ENCODE data around the gene CD7.

Gene CD7

DNA sequence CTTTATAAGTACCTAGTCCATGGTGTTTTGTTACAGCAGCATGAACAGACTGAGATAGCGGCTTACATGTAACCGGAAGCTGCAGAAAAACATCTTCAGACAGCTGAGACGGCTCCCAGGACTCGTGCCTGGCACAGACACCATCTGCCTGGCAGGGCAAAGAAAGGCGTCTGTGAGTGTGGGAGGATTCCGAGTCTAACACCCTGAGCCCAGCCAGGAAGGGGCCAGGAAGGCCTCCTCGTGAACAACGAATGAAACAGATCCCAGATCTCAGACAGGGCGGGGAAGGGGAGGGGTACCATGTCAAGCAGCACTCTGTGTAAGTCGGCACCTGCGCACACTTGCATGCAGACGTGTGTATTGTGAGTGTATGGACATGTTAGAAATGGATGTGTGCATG, 39.6 kb downstream of the CD7 start:
- no peak for DNase-seq

DNA sequence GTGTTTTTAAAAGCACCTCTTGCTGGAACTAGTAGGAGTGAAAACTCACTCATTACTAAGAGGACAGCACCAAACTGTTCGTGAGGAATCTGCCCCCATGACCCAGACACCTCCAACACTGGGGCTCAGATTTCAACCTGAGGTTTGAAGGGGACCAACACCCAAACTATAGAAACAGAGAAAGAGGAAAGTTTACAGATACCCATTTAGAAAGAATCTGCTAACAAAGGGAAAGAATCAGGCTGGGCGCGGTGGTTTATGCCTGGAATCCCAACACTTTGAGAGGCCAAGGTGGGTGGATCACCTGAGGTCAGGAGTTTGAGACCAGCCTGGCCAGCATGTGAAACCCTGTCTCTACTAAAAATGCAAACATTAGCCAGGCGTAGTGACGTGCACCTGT, 40.5 kb downstream of the CD7 start:
- no peak for DNase-seq

DNA sequence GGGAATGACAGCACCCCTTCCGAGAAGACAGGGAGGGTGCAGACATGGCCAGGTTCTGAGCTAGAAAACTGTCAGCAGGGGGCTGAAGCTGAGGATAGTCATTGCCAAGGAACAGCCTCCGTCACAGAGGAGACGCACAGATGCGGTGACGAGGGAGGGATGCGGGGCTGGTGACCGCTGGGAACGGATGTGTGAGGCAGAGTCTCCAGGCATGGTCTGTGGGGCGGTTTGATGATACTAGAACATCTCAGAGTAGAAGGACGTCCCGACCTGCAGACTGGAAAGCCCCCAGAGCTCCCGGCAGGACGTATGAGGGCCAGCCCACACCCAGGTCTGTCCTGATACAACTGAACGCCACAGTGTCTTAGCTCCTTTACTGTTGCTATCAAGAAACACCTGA, 42.1 kb downstream of the CD7 start:
- no peak for DNase-seq

DNA sequence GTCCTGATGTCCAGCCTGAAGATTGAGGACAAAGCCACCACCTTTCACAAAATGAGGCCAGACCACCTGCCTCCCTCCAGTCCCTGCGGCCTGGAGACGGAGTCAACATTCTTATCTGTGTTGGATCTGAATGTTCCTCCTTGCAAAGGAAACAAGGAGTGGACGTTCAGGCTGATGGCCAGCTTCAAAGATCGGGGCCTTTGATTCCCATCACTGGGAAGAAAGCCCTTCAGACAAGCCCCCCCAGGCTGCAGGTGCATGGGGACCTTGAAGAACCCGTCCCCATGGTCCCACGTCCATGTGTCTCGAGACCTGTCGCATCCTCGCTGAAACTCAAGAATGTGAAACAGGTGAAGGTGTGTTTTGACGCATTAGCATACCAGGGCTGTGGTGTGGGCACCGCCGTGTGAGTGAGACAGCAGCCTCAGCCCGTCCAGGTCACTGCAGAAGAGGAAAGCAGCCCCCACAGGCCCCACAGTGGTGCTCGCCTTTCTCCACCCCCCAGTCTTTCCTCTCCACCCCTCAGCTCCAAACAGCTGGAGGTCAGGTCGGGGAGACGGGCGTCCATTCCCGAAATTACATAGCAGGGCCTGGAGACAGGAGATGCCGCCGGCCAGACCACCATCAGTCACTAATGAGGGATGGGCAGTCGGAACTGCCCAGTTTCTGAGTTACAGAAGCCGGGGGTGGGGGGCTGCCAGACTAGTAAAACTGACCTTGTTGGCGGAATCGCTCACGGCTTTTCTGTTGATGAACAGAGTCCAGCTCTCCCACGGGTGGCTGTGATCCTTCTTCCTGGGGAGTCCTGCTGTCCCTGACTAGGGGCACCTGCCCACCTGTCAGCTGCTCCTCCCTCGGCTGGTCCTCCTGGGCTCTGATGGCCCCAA, 43.0 kb downstream of the CD7 start:
- no peak for DNase-seq

DNA sequence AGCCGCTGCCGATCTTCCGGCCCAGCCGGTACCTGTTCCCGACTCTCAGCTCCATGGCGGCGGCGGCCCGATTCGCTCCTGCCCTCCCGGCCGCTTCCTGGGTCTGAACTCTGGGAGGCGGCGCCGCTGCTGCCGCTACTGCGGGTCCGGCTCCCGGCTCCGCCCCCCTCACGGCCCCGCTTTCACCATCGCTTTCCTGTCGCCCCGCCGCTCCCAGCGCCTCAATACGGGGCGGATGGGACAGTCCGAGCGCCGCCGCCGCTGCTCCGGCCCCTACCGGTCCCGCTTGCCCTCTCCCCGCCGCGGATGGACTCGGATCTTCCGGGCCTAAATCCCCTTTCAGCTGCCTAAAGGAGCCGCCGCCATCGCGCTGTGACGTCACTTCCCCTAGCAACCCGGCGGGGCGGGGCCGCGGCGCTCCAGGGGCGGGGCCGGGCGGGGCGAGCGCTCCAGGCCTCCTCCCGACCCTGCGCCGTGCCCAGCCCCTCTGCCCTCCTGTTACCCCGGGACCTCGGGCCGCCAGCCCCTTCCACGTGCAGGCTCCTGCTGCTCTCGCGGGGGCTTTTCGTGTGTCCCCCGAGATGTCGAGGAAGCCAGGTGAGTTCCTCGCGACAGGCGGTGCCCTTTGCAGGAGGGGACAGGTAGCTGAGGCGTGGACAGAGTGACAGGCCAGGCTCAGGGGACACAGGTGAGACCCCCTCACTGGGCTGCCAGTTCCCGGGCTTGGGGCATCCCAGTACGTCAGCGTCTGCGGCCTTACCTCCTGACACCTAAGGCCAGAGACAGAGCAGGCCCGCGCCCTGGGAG, 43.9 kb downstream of the CD7 start, which contains the start of gene CSNK1D:
Gene CSNK1D (minus strand): TSS at position 374 of the 807 bp plus-strand sequence. CDS start 319 bp downstream, at position 55.
- peak; percentile 91 for DNase-seq

DNA sequence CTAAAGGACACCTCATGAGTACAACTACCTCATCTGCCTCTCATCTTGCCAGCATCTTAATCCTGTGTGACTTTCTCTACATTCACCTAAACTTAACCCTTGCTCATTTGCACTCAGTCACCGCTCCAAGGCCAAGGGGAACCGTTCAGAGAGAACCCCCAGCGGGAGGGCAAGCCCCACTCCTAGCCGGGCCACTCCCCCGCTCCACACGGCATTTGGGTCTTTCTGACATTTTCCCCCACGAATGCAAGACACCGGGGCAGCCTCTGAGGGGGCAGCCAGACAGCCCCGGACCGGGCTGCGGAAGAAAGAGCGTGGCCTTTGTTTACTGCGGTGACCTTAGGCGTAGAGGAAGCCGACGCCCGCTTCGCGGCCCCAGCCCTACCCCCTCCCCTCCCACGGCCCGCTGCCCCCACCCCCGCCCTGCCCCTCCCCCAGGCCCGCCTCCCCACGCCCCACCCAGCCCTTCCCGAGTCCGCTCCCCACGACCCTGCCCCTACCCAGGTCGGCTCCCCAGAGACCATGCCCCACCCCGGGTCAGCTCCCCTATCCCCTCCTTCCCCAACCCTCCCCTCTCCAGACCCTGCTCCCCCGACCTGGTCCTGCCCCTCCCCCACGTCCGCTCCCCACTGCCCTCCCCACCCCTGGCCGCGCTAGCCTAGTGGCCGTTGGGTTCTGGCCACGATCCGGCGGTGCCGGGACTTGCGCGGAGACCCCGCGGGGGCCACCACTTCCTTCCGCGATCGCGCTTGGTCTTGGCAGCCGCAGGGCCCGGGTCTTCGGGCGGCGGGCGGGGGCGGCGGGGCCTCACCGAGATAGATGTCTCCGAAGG, 44.7 kb downstream of the CD7 start:
- DNase-seq, result peak; percentile 54

DNA sequence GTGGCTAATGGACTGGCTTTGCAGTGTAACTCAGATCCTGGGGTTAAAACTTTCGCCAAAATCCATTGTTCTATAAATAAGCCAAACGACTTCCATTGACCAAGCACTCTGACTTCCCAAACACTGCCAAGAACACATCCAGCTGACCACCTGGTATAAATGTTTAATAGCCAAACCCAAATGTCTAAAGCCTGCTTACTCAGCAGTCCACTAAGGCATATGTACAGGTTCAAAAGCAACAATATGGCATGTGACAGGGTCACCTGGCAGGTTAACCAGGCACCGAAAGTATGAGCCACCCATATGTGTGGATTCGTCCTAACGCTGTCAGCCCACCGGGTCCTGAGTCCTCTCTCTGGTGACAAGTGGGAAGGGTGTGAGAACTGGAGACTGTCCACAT, 46.0 kb downstream of the CD7 start:
- DNase-seq, result no peak

DNA sequence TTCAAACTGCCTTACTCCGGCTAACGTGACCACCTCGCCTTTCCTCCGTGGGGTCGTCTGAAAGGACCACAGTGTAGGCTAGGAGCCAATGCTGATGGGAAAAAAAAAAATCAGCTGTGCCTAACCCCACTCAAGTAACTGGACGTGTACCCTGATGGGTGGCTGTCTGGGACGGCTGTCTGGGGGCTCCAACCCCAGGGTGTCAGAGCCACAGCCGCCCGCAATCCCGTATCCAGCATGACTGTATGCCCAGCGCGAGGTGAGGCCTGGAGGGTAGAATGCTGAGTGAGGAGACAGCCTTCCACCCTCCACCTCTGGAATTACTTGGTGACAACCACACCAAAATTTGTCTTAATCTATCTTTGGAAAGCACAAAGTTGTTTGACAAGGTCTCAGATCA, 46.8 kb downstream of the CD7 start:
- DNase-seq, result no peak

DNA sequence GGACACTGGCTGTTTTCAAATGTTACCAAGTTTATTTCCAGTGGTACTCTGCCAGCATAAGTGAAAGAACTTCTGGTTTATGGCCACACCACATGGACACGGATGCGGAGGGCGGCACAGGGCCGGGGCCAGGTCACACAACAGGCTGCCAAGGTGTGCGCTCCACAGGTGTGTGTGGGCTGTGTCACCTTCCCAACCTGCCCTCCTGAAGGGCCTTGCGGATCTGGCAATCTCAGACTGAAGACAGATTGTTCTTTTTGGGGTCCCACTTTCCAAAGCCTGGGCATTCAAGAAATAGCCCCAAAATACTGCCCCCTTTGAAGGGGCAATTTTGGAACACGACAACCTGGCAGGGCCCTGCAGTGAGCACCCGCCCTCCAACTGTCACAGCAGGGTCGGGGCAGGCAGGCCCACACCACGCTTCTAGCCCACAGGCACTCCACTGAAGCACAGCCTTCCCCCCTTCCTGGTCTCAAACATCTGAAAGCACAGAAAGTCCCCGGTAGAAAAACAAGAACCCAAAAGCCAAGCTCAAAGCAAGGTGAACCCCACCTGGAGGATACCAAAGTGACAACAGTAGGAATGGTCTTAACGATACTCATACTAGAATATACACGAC, 47.4 kb downstream of the CD7 start:
- DNase-seq, result no peak

DNA sequence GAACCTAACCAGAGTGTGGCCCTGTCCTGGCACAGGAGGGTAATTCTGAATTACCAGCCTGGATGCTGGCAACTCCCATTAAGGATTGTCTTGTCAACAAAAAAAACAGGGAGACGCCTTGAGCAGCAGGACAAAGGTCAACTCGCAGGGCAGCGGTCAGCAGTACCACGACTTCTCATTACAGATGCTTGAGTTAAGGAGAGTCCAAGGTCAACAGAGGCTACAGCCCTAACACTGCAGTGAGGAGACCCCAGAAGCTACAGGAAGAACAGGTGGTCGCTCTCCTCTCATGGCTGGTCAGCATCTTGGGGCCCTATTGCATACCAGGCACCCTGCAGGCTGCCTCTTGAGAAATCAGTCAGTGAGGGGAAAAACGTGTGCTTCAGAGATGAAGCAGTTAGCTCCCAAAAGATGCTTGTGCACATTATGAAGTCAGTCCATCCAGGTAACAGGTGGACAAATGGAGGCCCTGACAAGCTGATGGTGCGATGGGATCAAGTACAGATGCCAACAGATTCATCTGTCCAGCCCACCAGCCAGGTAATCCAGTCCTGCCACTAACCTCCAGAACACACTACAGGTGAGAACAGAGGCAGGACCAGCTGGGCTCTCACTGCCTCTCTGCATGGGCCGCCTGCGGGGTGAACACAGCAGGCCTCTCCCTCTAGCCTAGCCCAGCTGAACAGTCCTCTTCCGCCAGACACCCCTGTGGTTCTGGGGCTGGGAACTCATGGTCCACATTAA, 48.1 kb downstream of the CD7 start:
- DNase-seq, result no peak

DNA sequence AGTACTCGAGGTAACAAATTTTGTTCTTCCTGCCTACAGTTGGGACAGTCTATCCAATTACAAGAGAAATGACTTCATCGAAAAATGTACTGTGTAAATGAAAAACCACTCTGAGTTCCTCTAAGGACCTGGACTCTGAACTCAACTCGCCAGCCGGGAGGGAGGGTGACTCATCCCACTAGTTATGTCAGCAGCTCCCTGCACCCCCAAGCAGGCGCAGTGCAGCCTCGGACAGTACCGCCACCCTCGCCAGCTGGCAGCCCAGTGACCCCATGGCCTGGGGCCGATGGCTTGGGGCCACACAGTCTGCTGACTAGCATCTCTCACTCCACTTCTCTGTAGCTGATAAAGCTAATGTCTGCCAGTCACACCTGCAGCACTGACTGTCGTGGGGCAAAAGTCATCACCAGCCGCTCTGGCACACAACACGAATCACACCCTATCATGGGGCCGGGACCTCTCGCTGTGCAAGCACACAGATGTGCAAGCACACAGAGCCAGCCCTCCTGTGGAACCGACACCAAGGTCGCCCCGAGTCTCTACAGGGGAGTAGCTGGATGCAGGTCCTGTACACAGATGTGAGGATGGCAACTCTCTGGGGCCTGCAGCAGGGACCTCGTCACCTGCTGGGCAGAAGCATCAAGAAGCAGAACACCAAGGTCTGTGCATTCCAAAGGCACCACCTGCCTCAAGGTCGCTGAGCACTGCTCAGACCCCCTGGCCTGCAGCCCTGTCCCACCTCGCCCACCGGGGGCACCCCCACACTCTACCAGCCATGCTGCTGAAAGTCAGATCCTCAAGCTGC, 49.6 kb downstream of the CD7 start:
- no peak for DNase-seq

DNA sequence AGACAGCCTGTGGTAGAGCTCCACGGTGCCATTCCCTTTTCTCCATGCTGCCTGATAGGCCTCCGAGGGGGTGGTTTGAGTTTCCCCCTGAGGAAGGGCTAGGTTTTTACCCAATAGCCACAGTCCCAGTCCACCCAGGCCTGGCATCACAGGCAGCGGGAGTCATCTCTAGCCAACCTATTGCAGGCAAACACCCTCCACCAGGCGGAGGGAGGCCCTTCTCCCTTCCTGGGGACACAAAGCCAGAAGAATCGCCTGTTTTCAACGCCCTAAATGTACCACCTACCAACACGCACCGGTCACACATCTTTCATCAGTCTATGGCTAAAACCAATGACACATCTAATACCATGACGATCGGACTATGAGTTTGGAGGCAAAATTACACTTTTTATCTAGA, 51.3 kb downstream of the CD7 start:
- DNase-seq, result no peak

All from CD4-positive, alpha-beta T cell treated with Interleukin-17A for 1 hour (primary cell).